Left lung (tissue), 10 donors: Measurements from ENCODE around the gene POFUT2. TPM values are rescaled to one million over a fixed set of nuclear protein-coding genes. Genes with fewer than 3 reads are reported as not detected.
A peak's percentile ranks its signal among the peaks of the same experiment; 100 is the strongest.

Source experiments
- ATAC-seq: fragments of 200-7000 bp; cut with Tn5 transposase; one replicate; pipeline ENCODE4 v1.9.1; 2020; ENCODE audit warnings: moderate library complexity
- DNase-seq, 4 donors: peaks; one replicate each; pipeline ENCODE4 v3.0.0-alpha.2; 2013 to 2020
- H3K27ac ChIP-seq, 2 donors: fragments of 200-600 bp; sonication (generic) in 1 of 2; one replicate each; pipeline versions ENCODE4 v1.5.0 to v1.8.0; 2020 to 2021
- H3K27me3 ChIP-seq, 2 donors: fragments of 200-600 bp; sonication (generic) in 1 of 2; one replicate each; pipeline versions ENCODE4 v1.5.0 to v1.8.0; 2020 to 2021
- H3K36me3 ChIP-seq, 2 donors: fragments of 200-600 bp; sonication (generic) in 1 of 2; one replicate each; pipeline versions ENCODE4 v1.5.0 to v1.8.0; 2020 to 2021
- H3K4me1 ChIP-seq, 2 donors: fragments of 200-600 bp; one replicate each; pipeline ENCODE4 v1.8.0; 2021
- H3K4me3 ChIP-seq, 2 donors: fragments of 200-600 bp; sonication (generic) in 1 of 2; one replicate each; pipeline versions ENCODE4 v1.5.0 to v1.8.0; 2020 to 2021; ENCODE audit warnings: mild to moderate bottlenecking in 1 of 2
- H3K9me3 ChIP-seq, 2 donors: fragments of 200-600 bp; sonication (generic) in 1 of 2; one replicate each; pipeline versions ENCODE4 v1.5.0 to v1.8.0; 2020 to 2021
- intact Hi-C, 2 donors: fragments of 100-400 bp; cut with DNase I; formaldehyde crosslinking; loops; one replicate each; pipeline versions ENCODE4 v1.11.2 to v1.14.2; 2022
- polyA plus RNA-seq, 6 donors: library from polyadenylated mRNA; unstranded; fragments of 120-200 nt; gene quantifications; one replicate each; pipeline ENCODE4 v1.2.1, GENCODE V29; 2013; ENCODE audit not compliant: insufficient read length in 6 of 6
- total RNA-seq, 2 donors: library from RNA; stranded (reverse); fragmentation: NEBNext Ultra II Directional; extraction: Animal tissue kit (Norgen Biotek cat#: 25700); gene quantifications; one replicate each; pipeline ENCODE4 v1.2.1, GENCODE V29; 2021
- TF ChIP-seq, protein P1 (sequence below), 2 donors: fragments of 200-600 bp; sonication (generic) in 1 of 2; IDR thresholded peaks; one replicate each; pipeline versions ENCODE4 v1.5.0 to v1.8.0; 2021; ENCODE audit warnings: antibody characterized with exemption in 2 of 2
- donor health status: DM: no; HTN: yes; CAD: no.
- donor health status: DM: no; HTN: no; CAD: no.

The POFUT2 gene
- total and polyA plus RNA-seq, 8 donors, result 30.4 to 44.2 (median 34.2) TPM

- peaks cover 0 to 41% of the 10 kb centered on the region in 2 donors for H3K27me3 ChIP-seq
- no peak overlapping the region for H3K4me3 ChIP-seq
- H3K27ac ChIP-seq, result no peak overlapping the region
- no peaks in the 10 kb centered on the region for H3K4me1 ChIP-seq
- DNase-seq, result no peak
- intact Hi-C loops, result no loop called here
- ATAC-seq, result no peak
- no peaks in the 10 kb centered on the region for H3K36me3 ChIP-seq
- H3K9me3 ChIP-seq, result peaks cover 0 to under 1% of the 10 kb centered on the region in 2 donors
- TF ChIP-seq, protein P1, sequence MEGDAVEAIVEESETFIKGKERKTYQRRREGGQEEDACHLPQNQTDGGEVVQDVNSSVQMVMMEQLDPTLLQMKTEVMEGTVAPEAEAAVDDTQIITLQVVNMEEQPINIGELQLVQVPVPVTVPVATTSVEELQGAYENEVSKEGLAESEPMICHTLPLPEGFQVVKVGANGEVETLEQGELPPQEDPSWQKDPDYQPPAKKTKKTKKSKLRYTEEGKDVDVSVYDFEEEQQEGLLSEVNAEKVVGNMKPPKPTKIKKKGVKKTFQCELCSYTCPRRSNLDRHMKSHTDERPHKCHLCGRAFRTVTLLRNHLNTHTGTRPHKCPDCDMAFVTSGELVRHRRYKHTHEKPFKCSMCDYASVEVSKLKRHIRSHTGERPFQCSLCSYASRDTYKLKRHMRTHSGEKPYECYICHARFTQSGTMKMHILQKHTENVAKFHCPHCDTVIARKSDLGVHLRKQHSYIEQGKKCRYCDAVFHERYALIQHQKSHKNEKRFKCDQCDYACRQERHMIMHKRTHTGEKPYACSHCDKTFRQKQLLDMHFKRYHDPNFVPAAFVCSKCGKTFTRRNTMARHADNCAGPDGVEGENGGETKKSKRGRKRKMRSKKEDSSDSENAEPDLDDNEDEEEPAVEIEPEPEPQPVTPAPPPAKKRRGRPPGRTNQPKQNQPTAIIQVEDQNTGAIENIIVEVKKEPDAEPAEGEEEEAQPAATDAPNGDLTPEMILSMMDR (IDR thresholded peaks at IDR 0.05), result no peak
Observed at GRCh38 chr21:45249626-45250025, 38.1 kb downstream of the POFUT2 start.

DNA sequence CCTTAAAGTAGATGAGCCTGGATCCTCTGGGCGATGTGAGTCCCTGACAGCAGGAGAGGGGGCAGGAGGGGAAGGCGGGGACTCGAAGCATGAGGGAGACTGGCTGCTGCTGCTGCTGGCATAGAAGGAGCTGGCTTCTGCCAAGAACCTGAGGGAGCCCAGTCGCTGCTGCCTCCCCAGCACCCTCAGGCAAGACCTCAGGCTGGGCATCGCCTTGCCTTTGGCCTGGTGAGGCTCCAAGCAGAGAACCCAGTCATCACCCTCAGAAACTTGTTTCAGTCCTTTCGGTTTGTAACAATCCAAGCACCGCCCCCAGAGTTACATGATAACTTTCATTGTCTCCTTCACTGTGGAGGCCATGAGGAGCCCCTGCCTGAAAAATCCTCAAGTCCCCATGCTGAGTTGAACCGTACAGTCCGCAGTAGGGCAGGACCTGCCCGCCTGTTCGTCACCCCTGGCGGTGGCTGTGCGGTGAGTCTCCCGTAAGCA, 38.8 kb downstream of the POFUT2 start:
- Histone ChIP-seq H3K36me3 (no peaks in the 10 kb centered on the region), H3K4me1 (no peaks in the 10 kb centered on the region), H3K9me3 (peaks cover 0 to 7% of the 10 kb centered on the region in 2 donors), H3K27ac (no peak overlapping the region), H3K4me3 (no peak overlapping the region), H3K27me3 (peaks cover 0 to 35% of the 10 kb centered on the region in 2 donors)
- intact Hi-C loops, result no loop called here
- TF ChIP-seq, protein P1 (IDR thresholded peaks at IDR 0.05), result no peak
- peak in 2 of 4 donors; percentile 13 to 27 for DNase-seq
- ATAC-seq, result peak; percentile 33

DNA sequence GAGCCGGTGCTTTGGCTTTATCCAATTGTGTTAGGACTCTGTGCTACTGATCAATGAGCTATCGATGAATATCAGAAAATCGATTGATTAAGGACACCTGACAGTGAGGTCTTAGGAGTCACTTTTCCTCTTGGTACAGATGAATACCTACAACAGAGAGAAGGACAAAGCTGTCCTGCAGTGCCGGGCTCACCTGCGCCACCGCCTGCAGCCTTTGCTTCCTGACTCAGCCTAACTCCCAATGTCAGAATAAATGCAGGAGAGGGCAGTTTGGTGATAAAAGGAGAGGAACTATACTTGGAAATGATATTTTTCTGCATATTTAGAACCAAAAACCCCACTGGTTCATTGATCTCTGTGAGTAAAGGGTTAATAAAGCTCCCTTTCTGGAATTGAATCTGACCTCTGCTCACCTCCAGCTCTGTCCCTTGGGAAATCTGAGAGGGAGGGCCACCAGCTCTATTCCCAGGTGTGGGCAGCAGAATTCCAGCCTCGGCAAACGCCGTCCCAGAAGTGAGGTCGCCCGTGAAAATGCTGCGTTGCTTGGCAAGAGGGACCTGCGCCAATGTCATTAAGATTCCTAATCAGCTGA, 39.3 kb downstream of the POFUT2 start:
- H3K4me3 ChIP-seq, result no peak overlapping the region
- peaks cover 0 to 33% of the 10 kb centered on the region in 2 donors for H3K27me3 ChIP-seq
- ATAC-seq, result no peak
- TF ChIP-seq, protein P1 (IDR thresholded peaks at IDR 0.05), result no peak
- H3K4me1 ChIP-seq, result no peaks in the 10 kb centered on the region
- intact Hi-C loops, result no loop called here
- no peak overlapping the region for H3K27ac ChIP-seq
- DNase-seq, result no peak
- H3K9me3 ChIP-seq, result peaks cover 0 to 13% of the 10 kb centered on the region in 2 donors
- H3K36me3 ChIP-seq, result no peaks in the 10 kb centered on the region

DNA sequence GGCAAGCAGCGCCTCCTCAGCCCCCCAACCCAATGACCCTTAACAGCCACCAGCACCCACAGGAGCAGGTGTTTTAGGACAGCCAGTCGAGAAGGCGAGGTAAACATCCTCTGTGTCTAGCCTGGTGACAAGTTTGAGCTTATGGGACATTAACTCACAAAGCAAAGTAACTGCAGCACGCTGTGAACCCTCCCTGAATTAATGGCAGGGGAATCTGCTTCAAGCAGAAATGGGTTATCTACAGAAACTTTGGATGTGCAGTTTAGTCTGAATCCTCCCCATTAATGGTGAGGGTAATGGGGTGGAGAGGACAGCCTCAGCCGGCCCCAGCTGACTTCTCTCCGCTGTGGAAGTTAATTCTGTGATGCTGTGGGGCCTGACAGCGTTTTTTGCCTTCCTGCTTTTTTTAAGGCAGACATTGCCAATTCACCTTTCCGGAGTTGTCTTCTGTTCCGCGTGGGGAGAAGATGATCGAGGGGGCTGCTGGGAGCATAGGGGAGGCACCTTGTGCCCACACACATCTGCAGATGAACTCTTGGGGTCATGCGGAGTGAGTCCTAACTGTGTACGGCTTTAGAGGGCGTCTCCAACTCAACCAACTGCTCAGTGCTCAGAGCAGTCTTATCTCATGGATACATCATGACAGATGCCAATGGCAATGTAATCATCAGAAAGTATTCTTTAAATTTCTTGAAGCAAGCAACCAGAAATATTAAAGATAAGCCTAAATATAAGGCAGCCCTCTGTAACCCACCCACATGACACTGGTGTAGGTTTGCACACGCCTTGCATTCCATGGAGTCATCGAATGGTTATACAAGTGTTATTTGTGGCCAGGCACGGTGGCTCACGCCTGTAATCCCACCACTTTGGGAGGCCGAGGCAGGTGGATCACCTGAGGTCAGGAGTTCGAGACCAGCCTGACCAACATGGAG, 41.0 kb downstream of the POFUT2 start:
- H3K27ac ChIP-seq, result no peak overlapping the region
- H3K9me3 ChIP-seq, result peaks cover 0 to 24% of the 10 kb centered on the region in 2 donors
- H3K27me3 ChIP-seq, result peaks cover 0 to 29% of the 10 kb centered on the region in 2 donors
- no peak for ATAC-seq
- H3K4me3 ChIP-seq, result no peak overlapping the region
- TF ChIP-seq, protein P1 (IDR thresholded peaks at IDR 0.05), result no peak
- DNase-seq, result no peak
- H3K36me3 ChIP-seq, result no peaks in the 10 kb centered on the region
- intact Hi-C loops, result no loop called here
- H3K4me1 ChIP-seq, result no peaks in the 10 kb centered on the region

- TF ChIP-seq, protein P1 (IDR thresholded peaks at IDR 0.05), result no peak
- Histone ChIP-seq H3K27ac (no peak overlapping the region), H3K9me3 (peaks cover 0 to 24% of the 10 kb centered on the region in 2 donors), H3K4me3 (no peak overlapping the region), H3K36me3 (no peaks in the 10 kb centered on the region), H3K27me3 (peaks cover 0 to 29% of the 10 kb centered on the region in 2 donors), H3K4me1 (no peaks in the 10 kb centered on the region)
- intact Hi-C loops, result no loop called here
- DNase-seq, result no peak
- ATAC-seq, result no peak
Observed at GRCh38 chr21:45244799-45245340, 42.8 kb downstream of the POFUT2 start.
